ENCODE results near the gene NDUFB10.

Gene NDUFB10

DNA sequence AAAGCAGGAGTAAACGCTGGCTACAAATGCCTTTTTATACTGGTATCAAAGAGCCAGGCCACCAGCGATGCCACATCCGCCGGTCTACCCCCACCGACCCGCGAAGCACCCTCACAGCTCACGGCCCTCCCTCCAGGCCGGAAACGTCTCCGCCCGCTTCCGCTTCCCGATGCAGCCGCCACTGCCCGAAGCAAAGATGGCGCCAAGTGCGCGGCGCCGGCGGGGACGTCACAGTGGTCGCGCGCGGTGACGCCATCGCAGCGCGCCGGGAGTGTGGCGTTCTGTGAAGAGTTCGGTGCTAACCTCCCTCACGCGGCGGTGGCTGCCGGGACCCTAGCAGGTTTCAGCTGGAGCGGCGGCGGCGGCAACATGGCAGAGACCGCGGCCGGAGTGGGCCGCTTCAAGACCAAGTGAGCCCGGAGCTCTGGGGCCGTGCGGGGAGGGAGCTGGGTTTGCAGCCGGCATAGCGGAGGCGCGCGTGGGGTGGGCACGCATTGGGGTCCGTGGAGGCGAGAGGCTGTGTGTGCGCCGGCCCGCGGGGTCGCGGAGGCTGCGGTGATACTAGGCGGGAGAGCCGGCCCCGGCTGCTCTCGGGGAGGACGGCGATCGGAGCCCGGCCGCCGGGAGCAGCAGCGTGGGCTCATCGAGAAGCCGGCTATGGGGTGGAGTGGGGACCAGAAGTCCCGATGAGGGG lies 12.6 kb downstream of the NDUFB10 start, which contains the start of gene TBL3:
TSS of gene TBL3 (plus strand) at position 258 of the 694 bp plus-strand sequence. CDS start at position 370, 112 bp downstream.
- CTCF ChIA-PET: interaction anchor here (0.6 to 1.4 kb wide), 2 partner anchors 43 to 92 kb away, joined by 3 read pairs; no protein-coding TSS in a partner anchor
- TF ChIP-seq CTBP1 (IDR thresholded peaks at IDR 0.05; ENCODE audit: borderline replicate concordance): no peak; the same call in none of the 2 replicates
- no peak for TF ChIP-seq ZNF384 (IDR thresholded peaks at IDR 0.05)
- no peak for TF ChIP-seq ARNT (IDR thresholded peaks at IDR 0.05)
- no peak for TF ChIP-seq NFRKB (IDR thresholded peaks at IDR 0.05)
- TF ChIP-seq HDGF (IDR thresholded peaks at IDR 0.05; ENCODE audit: borderline replicate concordance): no peak; the same call in 1 of the 2 replicates
- no peak for TF ChIP-seq SP1 (IDR thresholded peaks at IDR 0.05)
- TF ChIP-seq SUZ12 (IDR thresholded peaks at IDR 0.05): no peak
- no peak for TF ChIP-seq BHLHE40 (IDR thresholded peaks at IDR 0.05; ENCODE audit: borderline replicate concordance)
- TF ChIP-seq FOXM1 (IDR thresholded peaks at IDR 0.05; ENCODE audit: borderline replicate concordance): no peak
- peak; percentile 6; the same call in 1 of the 2 replicates for TF ChIP-seq LEF1 (IDR thresholded peaks at IDR 0.05; ENCODE audit: borderline replicate concordance)
- no peak for TF ChIP-seq TARDBP (IDR thresholded peaks at IDR 0.05)
- no peak for TF ChIP-seq FOXK2 (IDR thresholded peaks at IDR 0.05)
- no peak; the same call in 1 of the 2 replicates for TF ChIP-seq PKNOX1 (IDR thresholded peaks at IDR 0.05)
- no peak for TF ChIP-seq FOXA1 (IDR thresholded peaks at IDR 0.05)
- TF ChIP-seq L3MBTL2 (conservative IDR thresholded peaks at IDR 0.05): peak; percentile 71
- peak; percentile 97 for TF ChIP-seq ELF4 (IDR thresholded peaks at IDR 0.05)

DNA sequence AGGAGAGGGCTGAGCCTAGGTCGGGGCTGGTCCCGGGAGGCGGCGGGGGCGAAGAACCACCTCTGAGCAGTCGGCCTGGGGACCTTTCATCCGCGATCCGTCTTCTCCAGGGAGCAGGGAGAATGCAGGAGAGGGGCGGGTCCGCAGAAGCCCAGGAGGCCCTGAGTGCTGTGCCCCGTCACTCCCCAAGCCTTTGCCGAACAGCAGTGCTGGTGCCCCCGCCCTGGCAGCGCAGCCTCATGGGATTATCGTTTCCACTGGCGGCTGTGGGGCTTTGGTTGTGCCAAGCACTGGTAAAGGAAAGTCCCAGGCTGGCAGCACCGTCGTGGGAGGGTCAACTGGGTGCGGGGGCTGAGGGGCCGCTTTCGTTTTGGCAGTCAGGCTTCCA lies 13.1 kb downstream of the NDUFB10 start:
- CTCF ChIA-PET: interaction anchor here (1.4 kb wide), 1 partner anchor 43 kb away, joined by 3 read pairs; no protein-coding TSS in a partner anchor
- POLR2A ChIA-PET: interaction anchor here (1.2 to 3.4 kb wide), 6 partner anchors 8 to 183 kb away, joined by 4 to 33 read pairs (median 18); partner anchors contain the start of genes MSRB1, NOXO1, RPS2 and TRAF7
- TF ChIP-seq PKNOX1 (IDR thresholded peaks at IDR 0.05) (no peak), ARNT (IDR thresholded peaks at IDR 0.05) (no peak), LEF1 (IDR thresholded peaks at IDR 0.05; ENCODE audit: borderline replicate concordance) (no peak), FOXM1 (IDR thresholded peaks at IDR 0.05; ENCODE audit: borderline replicate concordance) (no peak), FOXK2 (IDR thresholded peaks at IDR 0.05) (no peak), ZNF384 (IDR thresholded peaks at IDR 0.05) (no peak), HDGF (IDR thresholded peaks at IDR 0.05; ENCODE audit: borderline replicate concordance) (no peak), ELF4 (IDR thresholded peaks at IDR 0.05) (no peak), BHLHE40 (IDR thresholded peaks at IDR 0.05; ENCODE audit: borderline replicate concordance) (no peak), TARDBP (IDR thresholded peaks at IDR 0.05) (no peak), SP1 (IDR thresholded peaks at IDR 0.05) (no peak), FOXA1 (IDR thresholded peaks at IDR 0.05) (no peak), NFRKB (IDR thresholded peaks at IDR 0.05) (no peak), L3MBTL2 (conservative IDR thresholded peaks at IDR 0.05) (no peak), SUZ12 (IDR thresholded peaks at IDR 0.05) (no peak), CTBP1 (IDR thresholded peaks at IDR 0.05; ENCODE audit: borderline replicate concordance) (no peak)
- peak; percentile 55 for DNase-seq (ENCODE audit: extremely low spot score)

More for the DNA sequence above, 12.6 kb downstream of the NDUFB10 start, which contains the start of gene TBL3:
- POLR2A ChIA-PET: interaction anchor here (0.6 to 3.4 kb wide), 17 partner anchors 9 to 193 kb away, joined by 3 to 33 read pairs (median 4); partner anchors contain the start of genes GFER, MSRB1, NOXO1 and NUBP2
- peak; percentile 95 for DNase-seq (ENCODE audit: extremely low spot score)

GRCh38 chr16:1973461-1974156 lies 14.3 kb downstream of the NDUFB10 start:
- ChIA-PET POLR2A (interaction anchor here (1.8 to 3.4 kb wide), 3 partner anchors 8 to 12 kb away, joined by 7 to 28 read pairs (median 27); partner anchors contain the start of genes NOXO1 and RPS2), CTCF (no interaction called here)
- TF ChIP-seq SP1 (IDR thresholded peaks at IDR 0.05) (no peak), FOXA1 (IDR thresholded peaks at IDR 0.05) (no peak), SUZ12 (IDR thresholded peaks at IDR 0.05) (no peak), L3MBTL2 (conservative IDR thresholded peaks at IDR 0.05) (no peak), BHLHE40 (IDR thresholded peaks at IDR 0.05; ENCODE audit: borderline replicate concordance) (no peak), FOXK2 (IDR thresholded peaks at IDR 0.05) (no peak), ELF4 (IDR thresholded peaks at IDR 0.05) (no peak), PKNOX1 (IDR thresholded peaks at IDR 0.05) (no peak)
- no peak for DNase-seq (ENCODE audit: extremely low spot score)

GRCh38 chr16:1974157-1975070 lies 15.1 kb downstream of the NDUFB10 start:
- ChIA-PET POLR2A (interaction anchor here (1.8 to 3.3 kb wide), 2 partner anchors 10 to 13 kb away, joined by 7 to 28 read pairs; partner anchors contain the start of gene RPS2), CTCF (no interaction called here)
- no peak for DNase-seq (ENCODE audit: extremely low spot score)
- no peak for TF ChIP-seq SUZ12 (IDR thresholded peaks at IDR 0.05)
- TF ChIP-seq HDGF (IDR thresholded peaks at IDR 0.05; ENCODE audit: borderline replicate concordance): no peak
- no peak for TF ChIP-seq ZNF384 (IDR thresholded peaks at IDR 0.05)
- no peak for TF ChIP-seq LEF1 (IDR thresholded peaks at IDR 0.05; ENCODE audit: borderline replicate concordance)
- TF ChIP-seq FOXK2 (IDR thresholded peaks at IDR 0.05): no peak
- TF ChIP-seq BHLHE40 (IDR thresholded peaks at IDR 0.05; ENCODE audit: borderline replicate concordance): no peak
- TF ChIP-seq L3MBTL2 (conservative IDR thresholded peaks at IDR 0.05): no peak
- no peak for TF ChIP-seq TARDBP (IDR thresholded peaks at IDR 0.05)
- no peak for TF ChIP-seq ELF4 (IDR thresholded peaks at IDR 0.05)
- TF ChIP-seq PKNOX1 (IDR thresholded peaks at IDR 0.05): no peak
- TF ChIP-seq ARNT (IDR thresholded peaks at IDR 0.05): no peak
- no peak for TF ChIP-seq SP1 (IDR thresholded peaks at IDR 0.05)
- no peak for TF ChIP-seq FOXM1 (IDR thresholded peaks at IDR 0.05; ENCODE audit: borderline replicate concordance)
- no peak for TF ChIP-seq FOXA1 (IDR thresholded peaks at IDR 0.05)
- no peak for TF ChIP-seq CTBP1 (IDR thresholded peaks at IDR 0.05; ENCODE audit: borderline replicate concordance)
- no peak for TF ChIP-seq NFRKB (IDR thresholded peaks at IDR 0.05)

Measured in HEK293T (cell line).